ENCODE data around the gene CCDC186. TPM values are rescaled to one million over a fixed set of nuclear protein-coding genes. Genes with fewer than 3 reads are reported as not detected.
A peak's percentile ranks its signal among the peaks of the same experiment; 100 is the strongest.

CCDC186 gene
- polyA plus RNA-seq, 2 of the 4 experiments (the other 2 are of a cell fraction), result 7.4 to 13.4 TPM

DNA sequence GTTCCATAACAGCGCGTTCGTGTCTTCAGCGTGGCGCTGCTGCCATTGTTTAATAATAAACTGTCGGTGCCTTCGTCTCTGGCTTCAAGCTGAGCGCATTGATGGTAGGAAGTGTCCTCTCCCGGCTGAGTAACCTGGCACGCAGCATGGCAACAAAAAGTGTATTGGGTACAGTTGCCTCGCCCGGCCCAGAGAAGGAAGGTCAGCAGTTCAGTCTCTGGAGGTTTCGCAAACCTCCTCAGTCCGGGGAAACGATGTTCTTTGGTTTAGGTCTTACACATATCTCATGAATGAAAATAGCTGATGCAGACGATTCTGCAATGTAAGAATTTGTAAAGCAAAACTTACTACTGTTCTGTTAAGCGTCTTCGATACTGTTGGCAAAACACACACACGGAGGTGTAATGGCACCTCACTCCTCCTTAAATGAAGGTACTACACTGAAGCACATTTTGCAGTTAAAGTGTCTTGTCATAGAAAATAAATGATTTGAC is 739 bp upstream of the CCDC186 start:
- peak overlapping the region; percentile 86 for H3K4me3 ChIP-seq
- FAIRE-seq (no peak), DNase-seq (ENCODE audit: low read depth in 1 of 2, low spot score in 1 of 2) (peak; percentile 28 to 39), ATAC-seq (peak; percentile 58 to 60)
- ChIA-PET CTCF (interaction anchor here (1.1 to 1.2 kb wide), 2 partner anchors 9 to 646 kb away, joined by 3 read pairs; no protein-coding TSS in a partner anchor), POLR2A (interaction anchor here (1.4 kb wide), 2 partner anchors 23 to 98 kb away, joined by 3 to 4 read pairs; no protein-coding TSS in a partner anchor)
- H3K9me3 ChIP-seq, result no peaks in the 10 kb centered on the region
- H3K4me1 ChIP-seq, result peaks cover 18% of the 10 kb centered on the region; the same call in 1 of the 3 replicates
- WGBS (ENCODE audit: missing lambda C conversion rate), result 4% methylated on average over 18 of the region's 19 CpGs
- H3K4me2 ChIP-seq, result peak overlapping the region; percentile 83
- TF ChIP-seq FOXS1 (CRISPR knock-in tag; IDR thresholded peaks at IDR 0.05) (no peak), JUNB (IDR thresholded peaks at IDR 0.05) (no peak), CEBPB (IDR thresholded peaks at IDR 0.05) (peak; percentile 29 to 43; a peak in 2 of 4 replicates), RCOR1 (IDR thresholded peaks at IDR 0.05; ENCODE audit: low read depth, low read length) (no peak), ZFP36 (IDR thresholded peaks at IDR 0.05; ENCODE audit: borderline replicate concordance, partially characterized antibody) (no peak), HOXB5 (CRISPR knock-in tag; IDR thresholded peaks at IDR 0.05) (no peak), MAFK (IDR thresholded peaks at IDR 0.05; ENCODE audit: partially characterized antibody) (peak; percentile 92), PHF8 (IDR thresholded peaks at IDR 0.05; ENCODE audit: borderline replicate concordance, low read depth) (0 out of 2 replicates have a peak, but pooled peaks have one; percentile 37)
- peak overlapping the region; percentile 83 to 91 for H3K27ac ChIP-seq

DNA sequence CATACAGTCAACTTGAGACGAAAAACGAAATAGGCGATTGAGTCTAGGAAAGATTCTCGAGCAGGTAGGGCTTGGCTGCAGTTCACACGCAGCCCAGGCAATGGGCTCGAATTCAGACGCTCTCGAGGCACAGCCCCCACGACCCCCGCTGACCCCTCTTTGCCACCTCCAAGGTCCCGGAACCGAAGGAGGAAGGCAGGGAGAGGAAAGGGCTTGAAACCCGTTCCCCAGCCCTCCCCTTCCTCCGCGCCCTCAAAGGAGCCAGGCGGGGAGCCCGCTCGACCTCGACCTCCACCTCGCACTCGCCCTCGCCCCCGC is 441 bp downstream of the CCDC186 start:
- ChIA-PET POLR2A (interaction anchor here (0.9 to 1.4 kb wide), 4 partner anchors 18 to 648 kb away, joined by 3 to 4 read pairs (median 4); partner anchors contain the start of gene FHIP2A), CTCF (interaction anchor here (1.1 to 1.2 kb wide), 2 partner anchors 8 to 648 kb away, joined by 3 read pairs; no protein-coding TSS in a partner anchor)
- ATAC-seq, result no peak; a peak in 3 of 6 replicates
- H3K9me3 ChIP-seq, result peaks cover 4% of the 10 kb centered on the region; the same call in 2 of the 3 replicates
- DNase-seq (ENCODE audit: low read depth in 1 of 2, low spot score in 1 of 2), result no peak
- H3K4me3 ChIP-seq, result peak overlapping the region; percentile 86
- H3K27ac ChIP-seq, result peak overlapping the region; percentile 83 to 91
- TF ChIP-seq TP53 (CRISPR knock-in tag; IDR thresholded peaks at IDR 0.05), result no peak
- no peak for TF ChIP-seq HOXB5 (CRISPR knock-in tag; IDR thresholded peaks at IDR 0.05)
- TF ChIP-seq MYC (IDR thresholded peaks at IDR 0.05; ENCODE audit: borderline replicate concordance, low read length), result no peak
- TF ChIP-seq NR3C1 (IDR thresholded peaks at IDR 0.05), result no peak
- no peak for TF ChIP-seq SMC3 (IDR thresholded peaks at IDR 0.05)
- TF ChIP-seq, protein P1, sequence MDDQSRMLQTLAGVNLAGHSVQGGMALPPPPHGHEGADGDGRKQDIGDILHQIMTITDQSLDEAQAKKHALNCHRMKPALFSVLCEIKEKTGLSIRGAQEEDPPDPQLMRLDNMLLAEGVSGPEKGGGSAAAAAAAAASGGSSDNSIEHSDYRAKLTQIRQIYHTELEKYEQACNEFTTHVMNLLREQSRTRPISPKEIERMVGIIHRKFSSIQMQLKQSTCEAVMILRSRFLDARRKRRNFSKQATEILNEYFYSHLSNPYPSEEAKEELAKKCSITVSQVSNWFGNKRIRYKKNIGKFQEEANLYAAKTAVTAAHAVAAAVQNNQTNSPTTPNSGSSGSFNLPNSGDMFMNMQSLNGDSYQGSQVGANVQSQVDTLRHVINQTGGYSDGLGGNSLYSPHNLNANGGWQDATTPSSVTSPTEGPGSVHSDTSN (IDR thresholded peaks at IDR 0.05), result no peak
- TF ChIP-seq MAZ (IDR thresholded peaks at IDR 0.05; ENCODE audit: borderline replicate concordance, low read depth, low read length), result no peak
- no peak for TF ChIP-seq NPAS2 (CRISPR knock-in tag; IDR thresholded peaks at IDR 0.05; ENCODE audit: borderline replicate concordance)
- TF ChIP-seq CHD4 (IDR thresholded peaks at IDR 0.05; ENCODE audit: borderline replicate concordance), result no peak
- TF ChIP-seq ZNF302 (CRISPR knock-in tag; IDR thresholded peaks at IDR 0.05), result no peak
- no peak for TF ChIP-seq EP300 (IDR thresholded peaks at IDR 0.05)
- TF ChIP-seq SREBF2 (IDR thresholded peaks at IDR 0.05), result no peak
- TF ChIP-seq FOSB (CRISPR knock-in tag; IDR thresholded peaks at IDR 0.05), result no peak
- TF ChIP-seq, protein P2, sequence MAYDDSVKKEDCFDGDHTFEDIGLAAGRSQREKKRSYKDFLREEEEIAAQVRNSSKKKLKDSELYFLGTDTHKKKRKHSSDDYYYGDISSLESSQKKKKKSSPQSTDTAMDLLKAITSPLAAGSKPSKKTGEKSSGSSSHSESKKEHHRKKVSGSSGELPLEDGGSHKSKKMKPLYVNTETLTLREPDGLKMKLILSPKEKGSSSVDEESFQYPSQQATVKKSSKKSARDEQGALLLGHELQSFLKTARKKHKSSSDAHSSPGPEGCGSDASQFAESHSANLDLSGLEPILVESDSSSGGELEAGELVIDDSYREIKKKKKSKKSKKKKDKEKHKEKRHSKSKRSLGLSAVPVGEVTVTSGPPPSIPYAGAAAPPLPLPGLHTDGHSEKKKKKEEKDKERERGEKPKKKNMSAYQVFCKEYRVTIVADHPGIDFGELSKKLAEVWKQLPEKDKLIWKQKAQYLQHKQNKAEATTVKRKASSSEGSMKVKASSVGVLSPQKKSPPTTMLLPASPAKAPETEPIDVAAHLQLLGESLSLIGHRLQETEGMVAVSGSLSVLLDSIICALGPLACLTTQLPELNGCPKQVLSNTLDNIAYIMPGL (CRISPR knock-in tag; IDR thresholded peaks at IDR 0.05; ENCODE audit: borderline replicate concordance), result no peak
- TF ChIP-seq RNF2 (IDR thresholded peaks at IDR 0.05; ENCODE audit: borderline replicate concordance, low read depth), result no peak
- no peak for TF ChIP-seq KDM5A (IDR thresholded peaks at IDR 0.05)
- peak overlapping the region; percentile 83 for H3K4me2 ChIP-seq
- under 1% methylated on average over 23 of the region's 23 CpGs for WGBS (ENCODE audit: missing lambda C conversion rate)
- peaks cover 18% of the 10 kb centered on the region; the same call in 1 of the 3 replicates for H3K4me1 ChIP-seq
- no peak for FAIRE-seq
